Measurements from ENCODE around the gene NEURL1B.
"Not testable (repeated sequence)": the region's sequence is repeated elsewhere in the genome, so short reads cannot be mapped to it uniquely, and the experiment has no call there.

Gene NEURL1B

GRCh38 chr5:172635038-172635437 is 6.0 kb upstream of the NEURL1B start:
- DNase-seq, result no peak

- no peak for DNase-seq
Measured at GRCh38 chr5:172636279-172637050, 4.6 kb upstream of the NEURL1B start.

- DNase-seq, result no peak
Measured at GRCh38 chr5:172637110-172637580, 3.9 kb upstream of the NEURL1B start.

- DNase-seq, result no peak
Measured at GRCh38 chr5:172637740-172638139, 3.3 kb upstream of the NEURL1B start.

- no peak for DNase-seq
Measured at GRCh38 chr5:172638209-172638768, 2.8 kb upstream of the NEURL1B start.

GRCh38 chr5:172640139-172640538 is 924 bp upstream of the NEURL1B start:
- DNase-seq, result no peak

GRCh38 chr5:172641359-172642050 is 442 bp downstream of the NEURL1B start:
- peak; percentile 57 for DNase-seq

GRCh38 chr5:172642051-172642409 is 967 bp downstream of the NEURL1B start:
- DNase-seq, result no peak

GRCh38 chr5:172642486-172642885 is 1.4 kb downstream of the NEURL1B start:
- no peak for DNase-seq

- no peak for DNase-seq
Measured at GRCh38 chr5:172642926-172643871, 2.1 kb downstream of the NEURL1B start.

- no peak for DNase-seq
Measured at GRCh38 chr5:172644266-172644665, 3.2 kb downstream of the NEURL1B start.

- DNase-seq, result no peak
Measured at GRCh38 chr5:172644711-172645110, 3.6 kb downstream of the NEURL1B start.

GRCh38 chr5:172645271-172646055 is 4.4 kb downstream of the NEURL1B start:
- DNase-seq, result no peak

GRCh38 chr5:172646716-172647285 is 5.7 kb downstream of the NEURL1B start:
- no peak for DNase-seq

GRCh38 chr5:172647352-172648012 is 6.4 kb downstream of the NEURL1B start:
- no peak for DNase-seq

- no peak for DNase-seq
Measured at GRCh38 chr5:172648013-172648381, 6.9 kb downstream of the NEURL1B start.

- DNase-seq, result no peak
Measured at GRCh38 chr5:172648755-172649154, 7.7 kb downstream of the NEURL1B start.

GRCh38 chr5:172656496-172656895 is 15.4 kb downstream of the NEURL1B start:
- not testable (repeated sequence) for DNase-seq

- DNase-seq, result not testable (repeated sequence)
Measured at GRCh38 chr5:172657524-172658233, 16.6 kb downstream of the NEURL1B start.

GRCh38 chr5:172658391-172658790 is 17.3 kb downstream of the NEURL1B start:
- DNase-seq, result no peak
